A673 (cell line): ENCODE results near the gene TRIM65. TPM values are rescaled to one million over a fixed set of nuclear protein-coding genes. Genes with fewer than 3 reads are reported as not detected.

Experiments
- BruUV-seq: library from RNA; stranded (reverse); fragments of 400-500 nt; replicated peaks from 2 replicates; lab custom pipeline; 2021; lab: Mats Ljungman, UMichigan
- CTCF ChIA-PET: fragments of 300-600 bp; sonication (Branson Sonifier 250); formaldehyde crosslinking; loops from one replicate; lab custom pipeline; 2022; ENCODE audit warnings: antibody characterized with exemption; lab: Charles Lee
- POLR2A ChIA-PET: fragments of 300-600 bp; sonication (Branson Sonifier 250); formaldehyde crosslinking; loops from one replicate; lab custom pipeline; 2022; ENCODE audit warnings: antibody characterized with exemption; ENCODE audit not compliant: low non-redundant PET; lab: Charles Lee
- DNase-seq: peaks from one replicate; pipeline ENCODE4 v3.0.0-alpha.2; 2015; ENCODE audit warnings: low spot score
- H3K27ac ChIP-seq: fragments of 200-600 bp; sonication (generic); 2 replicates; pipeline ENCODE4 v1.5.1; 2016; ENCODE audit warnings: mixed run types, low read depth, mild to moderate bottlenecking, mixed read lengths, antibody characterized with exemption, low read length; ENCODE audit not compliant: poor library complexity, severe bottlenecking
- H3K27me3 ChIP-seq: fragments of 200-600 bp; sonication (generic); replicated peaks from 2 replicates; pipeline ENCODE4 v1.6.1; 2017; ENCODE audit warnings: mixed run types, low read depth, mild to moderate bottlenecking, mixed read lengths, antibody characterized with exemption, low read length; ENCODE audit not compliant: insufficient read depth, poor library complexity
- H3K36me3 ChIP-seq: fragments of 200-600 bp; sonication (generic); 2 replicates; pipeline ENCODE4 v1.6.1; 2016; ENCODE audit warnings: mixed run types, mild to moderate bottlenecking, mixed read lengths, antibody characterized with exemption, low read length; ENCODE audit not compliant: insufficient read depth, poor library complexity, severe bottlenecking
- H3K4me1 ChIP-seq: fragments of 200-600 bp; sonication (generic); 2 replicates; pipeline ENCODE4 v1.6.1; 2017; ENCODE audit warnings: mixed run types, mild to moderate bottlenecking, mixed read lengths, antibody characterized with exemption, low read length; ENCODE audit not compliant: insufficient read depth, poor library complexity, severe bottlenecking
- H3K4me3 ChIP-seq: fragments of 200-600 bp; sonication (generic); 2 replicates; pipeline ENCODE4 v1.5.1; 2016; ENCODE audit warnings: low read depth, mixed run types, mild to moderate bottlenecking, mixed read lengths, low read length; ENCODE audit not compliant: poor library complexity, severe bottlenecking
- H3K9me3 ChIP-seq: fragments of 200-600 bp; sonication (generic); 2 replicates; pipeline ENCODE4 v1.6.1; 2016; ENCODE audit warnings: mixed run types, low read depth, mild to moderate bottlenecking, mixed read lengths, antibody characterized with exemption, low read length; ENCODE audit not compliant: poor library complexity, severe bottlenecking
- EZH2 ChIP-seq: fragments of 200-600 bp; sonication (generic); IDR thresholded peaks from 2 replicates; pipeline ENCODE4 v1.6.1; 2017; ENCODE audit warnings: borderline replicate concordance, low read depth, mild to moderate bottlenecking, mixed read lengths, antibody characterized with exemption, low read length; ENCODE audit not compliant: poor library complexity, severe bottlenecking
- intact Hi-C: fragments of 100-400 bp; cut with micrococcal nuclease; formaldehyde crosslinking; loops from one replicate; pipeline ENCODE4 v1.10.0; 2022; ENCODE audit not compliant: unreplicated experiment
- total RNA-seq: library from RNA; stranded (reverse); gene quantifications from 2 replicates; pipeline ENCODE4 v1.2.3, GENCODE V29; 2021
- TF ChIP-seq, protein P1 (sequence below): fragments of 300-800, 200-600 bp; sonication (generic); conservative IDR thresholded peaks from 2 replicates; pipeline ENCODE4 v1.5.1; 2017; ENCODE audit warnings: low read depth, mild to moderate bottlenecking, antibody characterized with exemption, low read length, moderate library complexity, mixed read lengths

Gene TRIM65
- total RNA-seq, 1 experiment from 2014 or later = 47.9 TPM

DNA sequence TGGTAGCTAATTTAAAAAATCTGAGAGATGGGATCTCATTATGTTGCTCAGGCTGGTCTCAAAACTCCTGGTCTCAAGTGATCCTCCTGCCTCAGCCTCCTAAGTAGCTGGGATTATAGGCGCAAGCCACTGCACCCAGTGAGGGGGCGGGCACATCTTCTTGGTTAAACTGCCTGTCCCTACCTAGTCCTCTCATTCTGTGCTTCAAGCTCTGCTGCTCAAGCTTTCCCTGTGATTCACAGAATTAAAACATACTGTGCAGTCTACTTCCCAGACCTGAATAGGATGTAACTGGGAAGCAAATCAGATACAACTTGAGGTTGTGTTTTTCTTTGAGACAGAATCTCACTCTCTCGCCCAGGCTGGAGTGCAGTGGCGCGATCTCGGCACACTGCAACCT lies 5.7 kb upstream of the TRIM65 start:
- H3K27me3 ChIP-seq = no peaks in the 10 kb centered on the region
- peaks cover 36% of the 10 kb centered on the region for H3K36me3 ChIP-seq
- intact Hi-C loops = no loop called here
- no peak for DNase-seq
- BruUV-seq = no TSS peak
- no peak overlapping the region for H3K27ac ChIP-seq
- ChIA-PET POLR2A (no interaction called here), CTCF (no interaction called here)
- no peak overlapping the region for H3K4me3 ChIP-seq
- peaks cover 11% of the 10 kb centered on the region for H3K4me1 ChIP-seq
- TF ChIP-seq, protein P1, sequence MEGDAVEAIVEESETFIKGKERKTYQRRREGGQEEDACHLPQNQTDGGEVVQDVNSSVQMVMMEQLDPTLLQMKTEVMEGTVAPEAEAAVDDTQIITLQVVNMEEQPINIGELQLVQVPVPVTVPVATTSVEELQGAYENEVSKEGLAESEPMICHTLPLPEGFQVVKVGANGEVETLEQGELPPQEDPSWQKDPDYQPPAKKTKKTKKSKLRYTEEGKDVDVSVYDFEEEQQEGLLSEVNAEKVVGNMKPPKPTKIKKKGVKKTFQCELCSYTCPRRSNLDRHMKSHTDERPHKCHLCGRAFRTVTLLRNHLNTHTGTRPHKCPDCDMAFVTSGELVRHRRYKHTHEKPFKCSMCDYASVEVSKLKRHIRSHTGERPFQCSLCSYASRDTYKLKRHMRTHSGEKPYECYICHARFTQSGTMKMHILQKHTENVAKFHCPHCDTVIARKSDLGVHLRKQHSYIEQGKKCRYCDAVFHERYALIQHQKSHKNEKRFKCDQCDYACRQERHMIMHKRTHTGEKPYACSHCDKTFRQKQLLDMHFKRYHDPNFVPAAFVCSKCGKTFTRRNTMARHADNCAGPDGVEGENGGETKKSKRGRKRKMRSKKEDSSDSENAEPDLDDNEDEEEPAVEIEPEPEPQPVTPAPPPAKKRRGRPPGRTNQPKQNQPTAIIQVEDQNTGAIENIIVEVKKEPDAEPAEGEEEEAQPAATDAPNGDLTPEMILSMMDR = no peak
- no peak for TF ChIP-seq EZH2
- H3K9me3 ChIP-seq = no peaks in the 10 kb centered on the region

DNA sequence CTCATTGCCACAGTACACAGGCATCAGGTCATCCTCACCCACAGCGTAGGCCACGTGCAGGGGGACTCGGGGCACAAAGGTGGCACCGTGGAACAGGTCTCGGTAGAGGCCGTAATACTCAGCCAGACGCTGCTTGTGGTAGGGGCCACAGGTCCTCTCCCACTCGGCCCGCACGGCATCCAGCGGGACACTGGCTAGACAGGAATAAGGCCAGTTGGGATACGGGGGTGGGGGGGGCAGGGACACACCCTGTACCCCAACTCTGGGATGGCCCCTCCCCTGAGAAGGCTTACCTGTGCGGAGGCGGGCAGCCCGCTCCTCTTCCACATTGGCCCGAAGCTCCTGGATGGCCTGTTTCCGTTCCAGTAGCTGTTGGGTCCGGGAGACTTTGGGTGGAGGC lies 5.0 kb upstream of the TRIM65 start:
- no TSS peak for BruUV-seq
- H3K9me3 ChIP-seq = no peaks in the 10 kb centered on the region
- H3K36me3 ChIP-seq = peaks cover 36% of the 10 kb centered on the region
- no peak overlapping the region for H3K4me3 ChIP-seq
- H3K4me1 ChIP-seq = peaks cover 16% of the 10 kb centered on the region
- DNase-seq = no peak
- ChIA-PET POLR2A (no interaction called here), CTCF (no interaction called here)
- no peaks in the 10 kb centered on the region for H3K27me3 ChIP-seq
- intact Hi-C loops = no loop called here
- TF ChIP-seq EZH2 = no peak
- TF ChIP-seq, protein P1 = no peak
- H3K27ac ChIP-seq = no peak overlapping the region

DNA sequence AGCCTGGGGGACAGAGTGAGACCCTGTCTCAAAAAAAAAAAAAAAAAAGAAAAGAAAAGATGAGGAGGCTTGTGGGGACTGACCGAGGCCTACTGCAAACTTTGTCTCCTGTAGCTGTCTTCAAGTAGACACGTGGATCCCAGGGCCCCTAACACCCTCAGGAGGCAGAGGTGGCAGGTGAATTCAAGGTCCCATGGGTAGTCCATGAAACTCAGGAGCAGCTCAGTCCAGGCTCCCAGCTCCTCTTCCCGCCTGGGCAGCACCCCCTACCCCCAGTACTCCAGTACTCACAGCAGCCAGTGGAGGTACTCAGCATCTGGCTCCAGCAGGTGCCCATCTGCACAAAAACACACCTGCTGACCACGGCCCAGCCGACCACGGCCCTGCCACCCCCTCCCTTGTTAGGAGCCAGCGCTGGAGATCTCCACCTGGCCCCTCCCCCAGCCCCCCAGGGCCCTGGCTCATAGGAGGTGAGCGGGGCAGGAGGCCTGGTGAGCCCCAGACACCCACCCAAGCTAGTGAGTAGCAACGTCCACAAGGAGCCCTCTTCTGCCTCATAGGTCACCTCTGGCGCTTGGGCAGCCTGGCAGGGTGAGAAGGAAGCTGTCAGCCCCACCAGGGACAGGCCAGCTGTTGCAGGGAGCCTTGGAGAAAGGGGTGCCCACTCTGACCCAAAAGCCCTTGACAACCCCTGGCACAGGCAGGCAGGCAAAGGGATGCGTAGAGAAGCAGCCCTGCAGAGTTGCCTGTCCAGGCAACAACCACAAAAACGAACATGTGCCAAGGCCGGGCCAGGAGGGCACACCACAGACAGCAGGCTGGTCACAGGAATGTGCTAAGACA lies 4.2 kb upstream of the TRIM65 start:
- H3K27ac ChIP-seq = no peak overlapping the region
- H3K4me1 ChIP-seq = peaks cover 16% of the 10 kb centered on the region
- no peak overlapping the region for H3K4me3 ChIP-seq
- BruUV-seq = no TSS peak
- POLR2A ChIA-PET = no interaction called here
- DNase-seq = no peak
- intact Hi-C loops = no loop called here
- no peaks in the 10 kb centered on the region for H3K9me3 ChIP-seq
- no peaks in the 10 kb centered on the region for H3K27me3 ChIP-seq
- TF ChIP-seq, protein P1 = no peak
- TF ChIP-seq EZH2 = no peak
- CTCF ChIA-PET = no interaction called here
- H3K36me3 ChIP-seq = peaks cover 36% of the 10 kb centered on the region
